Measurements from ENCODE around the gene CD164L2.

CD164L2 gene

DNA sequence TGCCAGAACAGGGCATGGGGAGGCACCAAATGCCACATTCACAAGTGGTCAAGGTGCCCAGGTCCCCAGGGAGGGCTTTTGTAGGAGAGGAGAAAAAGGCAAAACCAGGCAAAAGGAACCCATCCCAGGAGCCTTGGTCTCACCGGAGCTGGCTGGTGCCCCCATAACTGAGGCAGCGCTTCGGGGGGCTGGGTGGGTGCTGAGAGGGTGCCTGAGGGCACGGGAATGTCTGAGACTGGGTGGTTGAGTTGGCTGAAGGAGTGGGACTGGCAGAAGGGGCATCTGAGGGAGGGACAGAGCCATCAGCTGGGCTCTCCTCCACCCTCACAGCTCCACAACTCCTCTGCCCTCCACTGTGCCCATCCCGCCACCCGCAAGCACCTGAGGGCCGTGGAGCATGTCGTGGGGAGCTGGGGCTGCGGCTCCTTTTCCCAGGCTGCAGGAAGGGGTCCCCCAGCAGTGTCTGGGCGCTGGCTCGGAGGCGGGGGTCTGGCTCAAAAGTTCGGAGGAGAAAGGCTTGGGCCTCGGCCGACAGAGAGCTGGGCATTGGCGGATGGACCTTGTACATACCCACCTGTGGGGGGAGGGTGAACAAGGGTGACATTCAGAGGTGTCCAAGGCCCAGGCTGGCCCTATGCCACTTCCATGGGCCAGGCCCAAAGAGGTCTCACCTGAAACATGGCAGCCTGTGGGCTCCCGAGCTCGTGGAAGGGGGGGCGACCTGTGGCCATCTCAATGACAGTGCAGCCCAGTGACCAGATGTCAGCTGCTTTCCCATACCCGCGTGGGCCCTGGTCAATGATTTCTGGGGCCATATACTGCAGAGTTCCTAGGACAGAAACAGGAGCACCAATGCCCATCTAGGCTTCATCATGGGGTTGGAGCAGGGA, 24.9 kb downstream of the CD164L2 start:
- in situ Hi-C loops (cut with MboI; ENCODE audit: low pct_unique_long_range_greater_than_20kb, low sequenced_read_pairs, unreplicated experiment) = no loop called here
- TF ChIP-seq CTCF (IDR thresholded peaks at IDR 0.05; ENCODE audit: extremely low read depth, insufficient read depth, missing control alignments) = no peak
- no peak for DNase-seq (ENCODE audit: low spot score)

- peak; percentile 96 for TF ChIP-seq CTCF (IDR thresholded peaks at IDR 0.05; ENCODE audit: extremely low read depth, insufficient read depth, missing control alignments)
- in situ Hi-C loops (cut with MboI; ENCODE audit: low pct_unique_long_range_greater_than_20kb, low sequenced_read_pairs, unreplicated experiment) = no loop called here
- DNase-seq (ENCODE audit: low spot score) = peak; percentile 97
Measured at GRCh38 chr1:27357281-27358037, 25.7 kb downstream of the CD164L2 start.

DNA sequence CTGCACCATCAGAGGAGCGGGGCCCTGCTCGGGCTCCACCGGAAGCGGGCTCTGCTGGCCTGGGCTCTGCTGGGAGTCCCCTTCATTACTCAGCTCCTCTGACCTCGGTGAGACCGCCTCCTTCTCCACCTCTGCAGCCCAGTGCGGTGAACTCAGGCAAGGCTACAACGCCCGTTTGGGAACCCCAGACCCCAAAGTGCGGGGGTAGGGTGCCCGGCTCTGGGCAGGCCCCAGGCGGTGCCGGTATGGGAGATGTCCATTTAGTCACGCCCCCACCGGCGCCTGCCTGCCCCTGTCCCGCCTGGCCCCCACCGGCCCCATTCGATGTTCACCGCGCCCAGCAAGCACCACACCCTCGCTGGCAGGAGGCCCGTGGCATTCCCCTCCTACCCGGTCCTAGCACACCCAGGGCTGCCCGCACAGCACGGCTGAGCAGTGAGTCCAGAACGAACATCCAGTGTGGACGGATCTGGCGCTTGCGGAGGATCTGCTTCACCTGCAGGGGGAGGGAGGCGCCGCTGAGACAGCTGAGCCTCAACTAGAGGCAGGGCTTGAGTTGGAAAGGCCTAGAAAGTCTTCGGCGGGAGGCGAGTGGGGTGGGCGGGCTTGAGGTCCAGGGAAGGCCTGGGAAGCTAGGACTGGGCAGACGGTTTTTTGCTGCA, 26.4 kb downstream of the CD164L2 start:
- in situ Hi-C loops (cut with MboI; ENCODE audit: low pct_unique_long_range_greater_than_20kb, low sequenced_read_pairs, unreplicated experiment) = no loop called here

DNA sequence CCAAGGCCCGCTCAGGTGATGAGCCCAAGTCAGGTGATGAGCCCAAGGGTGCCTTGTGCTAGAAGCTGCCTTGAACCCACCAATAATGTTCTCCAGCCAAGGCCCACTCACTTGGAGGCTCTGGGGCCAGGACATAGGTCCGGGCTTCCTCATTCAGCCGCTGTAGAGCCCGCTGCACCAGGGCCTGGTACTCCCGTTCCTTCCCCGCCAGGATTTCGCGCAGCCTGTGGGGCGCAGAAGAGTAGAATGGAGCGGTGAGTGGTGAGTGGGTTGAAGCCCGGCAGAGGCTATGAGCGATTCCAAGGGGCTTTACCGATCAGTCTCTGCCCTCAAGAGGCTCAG, 26.9 kb downstream of the CD164L2 start:
- DNase-seq (ENCODE audit: low spot score) = no peak

More for the DNA sequence above, 26.4 kb downstream of the CD164L2 start:
- DNase-seq (ENCODE audit: low spot score) = peak; percentile 77
- TF ChIP-seq CTCF (IDR thresholded peaks at IDR 0.05; ENCODE audit: extremely low read depth, insufficient read depth, missing control alignments) = no peak

GRCh38 chr1:27355683-27356082, 27.4 kb downstream of the CD164L2 start:
- in situ Hi-C loops (cut with MboI; ENCODE audit: low pct_unique_long_range_greater_than_20kb, low sequenced_read_pairs, unreplicated experiment) = no loop called here

More for the DNA sequence above, 26.9 kb downstream of the CD164L2 start:
- in situ Hi-C loops (cut with MboI; ENCODE audit: low pct_unique_long_range_greater_than_20kb, low sequenced_read_pairs, unreplicated experiment) = no loop called here
- no peak for TF ChIP-seq CTCF (IDR thresholded peaks at IDR 0.05; ENCODE audit: extremely low read depth, insufficient read depth, missing control alignments)

More at GRCh38 chr1:27355683-27356082, 27.4 kb downstream of the CD164L2 start:
- no peak for DNase-seq (ENCODE audit: low spot score)
- no peak for TF ChIP-seq CTCF (IDR thresholded peaks at IDR 0.05; ENCODE audit: extremely low read depth, insufficient read depth, missing control alignments)
